Activated naive CD8-positive, alpha-beta T cell treated with anti-CD3 and anti-CD28 coated beads, Interleukin-2, amount 10 ng/mL, durations not matched to agents 7 days and 5 days (primary cell): Measurements from ENCODE around the gene FLT4. TPM values are rescaled to one million over a fixed set of nuclear protein-coding genes. Genes with fewer than 3 reads are reported as not detected.

Experiments used
- ATAC-seq: fragments of 150-1000 bp; cut with Tn5 transposase; one replicate; pipeline ENCODE4 v1.10.0; 2021; ENCODE audit warnings: low read depth, moderate library complexity
- POLR2A ChIA-PET: fragments of 350-600 bp; sonication (Branson Sonifier 250); formaldehyde crosslinking; loops from one replicate; lab custom pipeline; 2021; ENCODE audit warnings: antibody characterized with exemption; lab: Charles Lee
- DNase-seq: peaks from one replicate; pipeline ENCODE4 v3.0.0; 2021
- H3K27ac Mint-ChIP-seq: one replicate; pipeline ENCODE4 v1.8.0; 2022; ENCODE audit warnings: mild to moderate bottlenecking, mixed read lengths
- H3K27me3 Mint-ChIP-seq: one replicate; pipeline ENCODE4 v1.8.0; 2022; ENCODE audit warnings: mild to moderate bottlenecking, moderate library complexity, mixed read lengths
- H3K36me3 Mint-ChIP-seq: one replicate; pipeline ENCODE4 v1.8.0; 2021; ENCODE audit warnings: mild to moderate bottlenecking, mixed read lengths
- H3K4me1 Mint-ChIP-seq: one replicate; pipeline ENCODE4 v1.8.0; 2021; ENCODE audit warnings: mixed read lengths
- H3K4me3 Mint-ChIP-seq: one replicate; pipeline ENCODE4 v1.8.0; 2022; ENCODE audit warnings: mild to moderate bottlenecking, moderate library complexity, mixed read lengths
- H3K9me3 Mint-ChIP-seq: one replicate; pipeline ENCODE4 v1.8.0; 2021; ENCODE audit warnings: mixed read lengths
- total RNA-seq, 2 experiments: library from RNA; stranded (reverse); gene quantifications; one replicate each; pipeline ENCODE4 v1.2.3, GENCODE V29; 2021

FLT4 gene
- total RNA-seq, 2 experiments from 2014 or later, result 11.6 to 13.2 TPM

GRCh38 chr5:180591311-180591887 lies 58.0 kb downstream of the FLT4 start, which contains the start of gene SCGB3A1:
Gene SCGB3A1 (minus strand): TSS chr5:180591499. CDS start chr5:180591462, 37 bp downstream.
- no peaks in the 10 kb centered on the region for H3K9me3 Mint-ChIP-seq
- POLR2A ChIA-PET, result no interaction called here
- peak within 1 kb of the TSS; percentile 57 for H3K4me3 Mint-ChIP-seq
- H3K27me3 Mint-ChIP-seq, result peaks cover 40% of the 10 kb centered on the region
- peak; percentile 13 for ATAC-seq
- DNase-seq, result no peak
- no peaks in the 10 kb centered on the region for H3K36me3 Mint-ChIP-seq
- H3K4me1 Mint-ChIP-seq, result peaks cover 8% of the 10 kb centered on the region
- H3K27ac Mint-ChIP-seq, result peak within 1 kb of the TSS; percentile 45

- DNase-seq (no peak), ATAC-seq (peak; percentile 46)
- H3K27me3 Mint-ChIP-seq, result peaks cover 41% of the 10 kb centered on the region
- no peak overlapping the region for H3K27ac Mint-ChIP-seq
- no peaks in the 10 kb centered on the region for H3K36me3 Mint-ChIP-seq
- no peak overlapping the region for H3K4me3 Mint-ChIP-seq
- no peaks in the 10 kb centered on the region for H3K9me3 Mint-ChIP-seq
- peaks cover 8% of the 10 kb centered on the region for H3K4me1 Mint-ChIP-seq
- POLR2A ChIA-PET, result interaction anchor here (1.4 kb wide), 1 partner anchor 65 kb away, joined by 4 read pairs; no protein-coding TSS in a partner anchor
These were observed 58.7 kb downstream of the FLT4 start for GRCh38 chr5:180590543-180591310.

- peaks cover 42% of the 10 kb centered on the region for H3K27me3 Mint-ChIP-seq
- no peak overlapping the region for H3K27ac Mint-ChIP-seq
- peak; percentile 41 for ATAC-seq
- peaks cover 8% of the 10 kb centered on the region for H3K4me1 Mint-ChIP-seq
- H3K9me3 Mint-ChIP-seq, result no peaks in the 10 kb centered on the region
- DNase-seq, result no peak
- peak overlapping the region; percentile 59 for H3K4me3 Mint-ChIP-seq
- POLR2A ChIA-PET, result interaction anchor here (1.4 kb wide), 1 partner anchor 65 kb away, joined by 4 read pairs; no protein-coding TSS in a partner anchor
- no peaks in the 10 kb centered on the region for H3K36me3 Mint-ChIP-seq
These were observed 59.4 kb downstream of the FLT4 start for GRCh38 chr5:180589771-180590542.

- no peak overlapping the region for H3K27ac Mint-ChIP-seq
- no peaks in the 10 kb centered on the region for H3K9me3 Mint-ChIP-seq
- H3K4me1 Mint-ChIP-seq, result peaks cover 4% of the 10 kb centered on the region
- ATAC-seq (no peak), DNase-seq (no peak)
- peaks cover 28% of the 10 kb centered on the region for H3K27me3 Mint-ChIP-seq
- H3K36me3 Mint-ChIP-seq, result no peaks in the 10 kb centered on the region
- H3K4me3 Mint-ChIP-seq, result no peak overlapping the region
- POLR2A ChIA-PET, result no interaction called here
These were observed 62.5 kb downstream of the FLT4 start for GRCh38 chr5:180586870-180587269.

GRCh38 chr5:180586204-180586603 lies 63.2 kb downstream of the FLT4 start:
- ATAC-seq (no peak), DNase-seq (no peak)
- peaks cover 28% of the 10 kb centered on the region for H3K27me3 Mint-ChIP-seq
- no peak overlapping the region for H3K27ac Mint-ChIP-seq
- H3K4me3 Mint-ChIP-seq, result no peak overlapping the region
- POLR2A ChIA-PET, result no interaction called here
- no peaks in the 10 kb centered on the region for H3K9me3 Mint-ChIP-seq
- H3K4me1 Mint-ChIP-seq, result peaks cover 4% of the 10 kb centered on the region
- H3K36me3 Mint-ChIP-seq, result no peaks in the 10 kb centered on the region

- Mint-ChIP-seq H3K27ac (no peak overlapping the region), H3K4me3 (no peak overlapping the region), H3K9me3 (no peaks in the 10 kb centered on the region), H3K36me3 (no peaks in the 10 kb centered on the region), H3K4me1 (peaks cover 3% of the 10 kb centered on the region), H3K27me3 (peaks cover 16% of the 10 kb centered on the region)
- no peak for ATAC-seq
- DNase-seq, result no peak
- POLR2A ChIA-PET, result no interaction called here
These were observed 65.7 kb downstream of the FLT4 start for GRCh38 chr5:180583738-180584137.

GRCh38 chr5:180580681-180581080 lies 68.7 kb downstream of the FLT4 start:
- no peak overlapping the region for H3K27ac Mint-ChIP-seq
- no peaks in the 10 kb centered on the region for H3K9me3 Mint-ChIP-seq
- peaks cover 19% of the 10 kb centered on the region for H3K36me3 Mint-ChIP-seq
- peaks cover 7% of the 10 kb centered on the region for H3K4me1 Mint-ChIP-seq
- POLR2A ChIA-PET, result interaction anchor here (0.6 kb wide), 1 partner anchor 86 kb away, joined by 3 read pairs; no protein-coding TSS in a partner anchor
- no peak for ATAC-seq
- H3K4me3 Mint-ChIP-seq, result no peak overlapping the region
- DNase-seq, result no peak
- H3K27me3 Mint-ChIP-seq, result peaks cover 3% of the 10 kb centered on the region

- no peak for DNase-seq
- H3K4me1 Mint-ChIP-seq, result peaks cover 15% of the 10 kb centered on the region
- no peak overlapping the region for H3K27ac Mint-ChIP-seq
- H3K9me3 Mint-ChIP-seq, result no peaks in the 10 kb centered on the region
- H3K27me3 Mint-ChIP-seq, result no peaks in the 10 kb centered on the region
- peaks cover 41% of the 10 kb centered on the region for H3K36me3 Mint-ChIP-seq
- POLR2A ChIA-PET, result no interaction called here
- ATAC-seq, result no peak
- no peak overlapping the region for H3K4me3 Mint-ChIP-seq
These were observed 73.8 kb downstream of the FLT4 start for GRCh38 chr5:180575571-180575970.

- peaks cover 29% of the 10 kb centered on the region for H3K4me1 Mint-ChIP-seq
- H3K4me3 Mint-ChIP-seq, result peak overlapping the region; percentile 78
- no peak for DNase-seq
- H3K9me3 Mint-ChIP-seq, result no peaks in the 10 kb centered on the region
- POLR2A ChIA-PET, result no interaction called here
- H3K27ac Mint-ChIP-seq, result peak overlapping the region; percentile 87
- H3K36me3 Mint-ChIP-seq, result peaks cover 56% of the 10 kb centered on the region
- no peaks in the 10 kb centered on the region for H3K27me3 Mint-ChIP-seq
- ATAC-seq, result peak; percentile 80
These were observed 80.5 kb downstream of the FLT4 start for GRCh38 chr5:180568914-180569313.

- H3K9me3 Mint-ChIP-seq, result peaks cover 1% of the 10 kb centered on the region
- DNase-seq (no peak), ATAC-seq (no peak)
- H3K27me3 Mint-ChIP-seq, result no peaks in the 10 kb centered on the region
- no peak overlapping the region for H3K27ac Mint-ChIP-seq
- peak overlapping the region; percentile 1 for H3K4me3 Mint-ChIP-seq
- peaks cover 30% of the 10 kb centered on the region for H3K4me1 Mint-ChIP-seq
- POLR2A ChIA-PET, result no interaction called here
- H3K36me3 Mint-ChIP-seq, result peaks cover 54% of the 10 kb centered on the region
These were observed 85.4 kb downstream of the FLT4 start for GRCh38 chr5:180563994-180564393.

GRCh38 chr5:180558232-180558631 lies 91.2 kb downstream of the FLT4 start:
- Mint-ChIP-seq H3K27ac (no peak overlapping the region), H3K4me1 (peaks cover 21% of the 10 kb centered on the region), H3K27me3 (no peaks in the 10 kb centered on the region), H3K36me3 (peaks cover 52% of the 10 kb centered on the region), H3K4me3 (no peak overlapping the region), H3K9me3 (peaks cover 1% of the 10 kb centered on the region)
- DNase-seq (no peak), ATAC-seq (no peak)
- POLR2A ChIA-PET, result no interaction called here

- POLR2A ChIA-PET, result no interaction called here
These were observed 92.1 kb downstream of the FLT4 start for GRCh38 chr5:180557217-180557809.

More at GRCh38 chr5:180557217-180557809, 92.1 kb downstream of the FLT4 start:
- no peak overlapping the region for H3K27ac Mint-ChIP-seq
- H3K4me1 Mint-ChIP-seq, result peaks cover 15% of the 10 kb centered on the region
- no peak for DNase-seq
- peaks cover 54% of the 10 kb centered on the region for H3K36me3 Mint-ChIP-seq
- H3K27me3 Mint-ChIP-seq, result no peaks in the 10 kb centered on the region
- peaks cover 1% of the 10 kb centered on the region for H3K9me3 Mint-ChIP-seq
- no peak for ATAC-seq
- H3K4me3 Mint-ChIP-seq, result no peak overlapping the region
